Panc1 (cell line): ENCODE results near the gene TTC28. TPM values are rescaled to one million over a fixed set of nuclear protein-coding genes. Genes with fewer than 3 reads are reported as not detected.

Source experiments
- ATAC-seq: fragments of 200-7000 bp; cut with Tn5 transposase; 2 replicates; pipeline ENCODE4 v1.9.1; 2020; ENCODE audit warnings: mild to moderate bottlenecking, moderate library complexity
- BruUV-seq: library from RNA; stranded (reverse); fragments of 400-500 nt; replicated peaks from 2 replicates; lab custom pipeline; 2021; lab: Mats Ljungman, UMichigan
- CTCF ChIA-PET: fragments of 300-600 bp; sonication (Branson Sonifier 250); formaldehyde crosslinking; loops from one replicate; lab custom pipeline; 2022; ENCODE audit warnings: antibody characterized with exemption; lab: Charles Lee
- POLR2A ChIA-PET: fragments of 300-600 bp; sonication (Branson Sonifier 250); formaldehyde crosslinking; loops from one replicate; lab custom pipeline; 2022; ENCODE audit warnings: antibody characterized with exemption; lab: Charles Lee
- DNase-seq: peaks from one replicate; pipeline ENCODE4 v3.0.0-alpha.2; 2010; ENCODE audit warnings: low read depth, low spot score
- H3K27ac ChIP-seq: 2 replicates; pipeline ENCODE4 v1.5.1; 2011; ENCODE audit warnings: mild to moderate bottlenecking, low read length, inconsistent platforms
- H3K27me3 ChIP-seq: fragments of 200-500 bp; sonication (Bioruptor generic); 2 replicates; pipeline ENCODE4 v1.6.0; 2014; ENCODE audit warnings: low read length, inconsistent platforms; ENCODE audit not compliant: control insufficient read depth, insufficient read depth
- H3K36me3 ChIP-seq: fragments of 200-500 bp; sonication (Bioruptor generic); 2 replicates; pipeline ENCODE4 v1.5.1; 2014; ENCODE audit warnings: inconsistent platforms, mild to moderate bottlenecking, low read length, moderate library complexity; ENCODE audit not compliant: control insufficient read depth, insufficient read depth
- H3K4me1 ChIP-seq: 2 replicates; pipeline ENCODE4 v1.5.1; 2011; ENCODE audit warnings: inconsistent platforms, mild to moderate bottlenecking, low read length, moderate library complexity; ENCODE audit not compliant: control insufficient read depth, insufficient read depth
- H3K4me3 ChIP-seq, 2 experiments: 2 replicates each; pipeline ENCODE4 v1.5.1; 2011 to 2012; ENCODE audit warnings: low read depth in 2 of 2, low read length in 2 of 2, mild to moderate bottlenecking in 2 of 2, inconsistent platforms in 1 of 2, moderate library complexity in 1 of 2
- H3K9me3 ChIP-seq: fragments of 200-500 bp; sonication (Bioruptor generic); 2 replicates; pipeline ENCODE4 v1.5.1; 2014; ENCODE audit warnings: low read depth, mild to moderate bottlenecking, inconsistent platforms, low read length, moderate library complexity; ENCODE audit not compliant: control insufficient read depth, insufficient read depth
- CTCF ChIP-seq: fragments of 450-650 bp; IDR thresholded peaks from 2 replicates; pipeline ENCODE4 v1.5.1; 2017; ENCODE audit warnings: mild to moderate bottlenecking
- POLR2AphosphoS5 ChIP-seq: IDR thresholded peaks from 2 replicates; pipeline ENCODE4 v1.6.1; 2012; ENCODE audit warnings: mild to moderate bottlenecking, low read depth, low read length, moderate library complexity
- REST ChIP-seq, 2 experiments: IDR thresholded peaks; 2 replicates each; pipeline ENCODE4 v1.6.1; 2011 to 2012; ENCODE audit warnings: low read depth in 2 of 2, control low read depth in 1 of 2, low read length in 1 of 2, mild to moderate bottlenecking in 1 of 2, moderate library complexity in 1 of 2; ENCODE audit not compliant: insufficient read depth in 1 of 2
- SIN3A ChIP-seq: IDR thresholded peaks from 2 replicates; pipeline ENCODE4 v1.6.1; 2012; ENCODE audit warnings: low read depth, mild to moderate bottlenecking, low read length, moderate library complexity, borderline replicate concordance; ENCODE audit not compliant: insufficient read depth
- TCF7L2 ChIP-seq: IDR thresholded peaks from 2 replicates; pipeline ENCODE4 v1.6.1; 2011; ENCODE audit warnings: mild to moderate bottlenecking, low read depth, low read length, inconsistent platforms
- in situ Hi-C: cut with HindIII; loops from 2 replicates; pipeline ENCODE4 v1.10.0; 2016; ENCODE audit warnings: low sequenced_read_pairs, low pct_unique_long_range_greater_than_20kb
- intact Hi-C: fragments of 100-400 bp; cut with micrococcal nuclease; formaldehyde crosslinking; loops from one replicate; pipeline ENCODE4 v1.10.0; 2022; ENCODE audit not compliant: unreplicated experiment
- total RNA-seq: library from RNA; stranded (reverse); gene quantifications from one replicate; pipeline ENCODE4 v1.2.1, GENCODE V29; 2021; ENCODE audit not compliant: unreplicated experiment

Gene TTC28
- total RNA-seq, 1 experiment from 2014 or later, result 24.8 TPM

GRCh38 chr22:28172892-28173670 lies 506.6 kb downstream of the TTC28 start:
- TF ChIP-seq TCF7L2 (no peak), POLR2AphosphoS5 (no peak), SIN3A (no peak), REST (IDR thresholded peaks at IDR 0.05; ENCODE audit: insufficient read depth in 1 of 2, low read depth in 2 of 2, low read length in 1 of 2) (no peak), CTCF (no peak)
- no TSS peak for BruUV-seq
- H3K4me1 ChIP-seq, result peaks cover 8% of the 10 kb centered on the region
- ChIA-PET CTCF (no interaction called here), POLR2A (no interaction called here)
- ATAC-seq, result peak; percentile 48; the same call in 1 of the 2 replicates
- in situ Hi-C loops (no loop called here), intact Hi-C loops (no loop called here)
- no peak overlapping the region for H3K4me3 ChIP-seq
- no peak for DNase-seq
- no peak overlapping the region for H3K27ac ChIP-seq
- no peaks in the 10 kb centered on the region for H3K36me3 ChIP-seq
- no peaks in the 10 kb centered on the region for H3K9me3 ChIP-seq
- H3K27me3 ChIP-seq, result no peaks in the 10 kb centered on the region

GRCh38 chr22:28171712-28172111 lies 507.9 kb downstream of the TTC28 start:
- no TSS peak for BruUV-seq
- in situ Hi-C loops (no loop called here), intact Hi-C loops (no loop called here)
- no peak for TF ChIP-seq POLR2AphosphoS5
- TF ChIP-seq TCF7L2, result no peak
- TF ChIP-seq CTCF, result no peak
- no peak for TF ChIP-seq SIN3A
- no peak for TF ChIP-seq REST (IDR thresholded peaks at IDR 0.05; ENCODE audit: insufficient read depth in 1 of 2, low read depth in 2 of 2, low read length in 1 of 2)
- Histone ChIP-seq H3K27me3 (no peaks in the 10 kb centered on the region), H3K4me3 (no peak overlapping the region), H3K4me1 (peaks cover 8% of the 10 kb centered on the region), H3K27ac (no peak overlapping the region), H3K36me3 (no peaks in the 10 kb centered on the region), H3K9me3 (no peaks in the 10 kb centered on the region)
- no peak for ATAC-seq
- no peak for DNase-seq
- ChIA-PET CTCF (no interaction called here), POLR2A (no interaction called here)
